ENCODE data around the gene DPH5.
A peak's percentile ranks its signal among the peaks of the same experiment; 100 is the strongest.
"Not testable (repeated sequence)": the region's sequence is repeated elsewhere in the genome, so short reads cannot be mapped to it uniquely, and the experiment has no call there.

Gene DPH5

GRCh38 chr1:101025657-101026429, at the start of gene DPH5:
Gene DPH5 (minus strand): TSS chr1:101025784. CDS start chr1:101025443, 341 bp downstream.
- DNase-seq = peak; percentile 91

- no peak for DNase-seq
Observed at GRCh38 chr1:101073836-101074235, 48.3 kb upstream of the DPH5 start.

- no peak for DNase-seq
Observed at GRCh38 chr1:101071470-101071891, 45.9 kb upstream of the DPH5 start.

- DNase-seq = no peak
Observed at GRCh38 chr1:101069158-101069557, 43.6 kb upstream of the DPH5 start.

- not testable (repeated sequence) for DNase-seq
Observed at GRCh38 chr1:101066937-101067335, 41.4 kb upstream of the DPH5 start.

GRCh38 chr1:101066260-101066936, 40.8 kb upstream of the DPH5 start:
- DNase-seq = no peak

GRCh38 chr1:101065575-101065974, 40.0 kb upstream of the DPH5 start:
- DNase-seq = no peak

- DNase-seq = no peak
Observed at GRCh38 chr1:101064697-101065096, 39.1 kb upstream of the DPH5 start.

- no peak for DNase-seq
Observed at GRCh38 chr1:101060992-101061391, 35.4 kb upstream of the DPH5 start.

GRCh38 chr1:101059945-101060542, 34.5 kb upstream of the DPH5 start:
- no peak for DNase-seq

- DNase-seq = no peak
Observed at GRCh38 chr1:101055623-101056022, 30.0 kb upstream of the DPH5 start.

- no peak for DNase-seq
Observed at GRCh38 chr1:101051688-101052638, 26.4 kb upstream of the DPH5 start.

GRCh38 chr1:101050869-101051268, 25.3 kb upstream of the DPH5 start:
- DNase-seq = no peak

GRCh38 chr1:101044749-101045148, 19.2 kb upstream of the DPH5 start:
- no peak for DNase-seq

GRCh38 chr1:101044259-101044658, 18.7 kb upstream of the DPH5 start:
- DNase-seq = no peak

GRCh38 chr1:101043776-101044175, 18.2 kb upstream of the DPH5 start:
- peak; percentile 48 for DNase-seq

GRCh38 chr1:101041300-101041699, 15.7 kb upstream of the DPH5 start:
- DNase-seq = no peak

- DNase-seq = no peak
Observed at GRCh38 chr1:101040666-101041065, 15.1 kb upstream of the DPH5 start.

- DNase-seq = no peak
Observed at GRCh38 chr1:101039245-101039644, 13.7 kb upstream of the DPH5 start.

GRCh38 chr1:101037316-101037715, 11.7 kb upstream of the DPH5 start:
- DNase-seq = no peak

- DNase-seq = no peak
Observed at GRCh38 chr1:101033017-101033416, 7.4 kb upstream of the DPH5 start.

- not testable (repeated sequence) for DNase-seq
Observed at GRCh38 chr1:101032129-101032528, 6.5 kb upstream of the DPH5 start.

- DNase-seq = no peak
Observed at GRCh38 chr1:101030881-101031280, 5.3 kb upstream of the DPH5 start.

Measured in HCEC 1CT (cell line).